Stimulated activated CD4-positive, alpha-beta T cell treated with anti-CD3 and anti-CD28 coated beads, Interleukin-4, amount 100 ng/mL, for 4 hours (primary cell): ENCODE results near the gene TMEM179.

ENCODE experiments used
- DNase-seq, 2 experiments: peaks; one replicate each; pipeline ENCODE4 v3.0.0-alpha.2; 2020

TMEM179 gene

DNA sequence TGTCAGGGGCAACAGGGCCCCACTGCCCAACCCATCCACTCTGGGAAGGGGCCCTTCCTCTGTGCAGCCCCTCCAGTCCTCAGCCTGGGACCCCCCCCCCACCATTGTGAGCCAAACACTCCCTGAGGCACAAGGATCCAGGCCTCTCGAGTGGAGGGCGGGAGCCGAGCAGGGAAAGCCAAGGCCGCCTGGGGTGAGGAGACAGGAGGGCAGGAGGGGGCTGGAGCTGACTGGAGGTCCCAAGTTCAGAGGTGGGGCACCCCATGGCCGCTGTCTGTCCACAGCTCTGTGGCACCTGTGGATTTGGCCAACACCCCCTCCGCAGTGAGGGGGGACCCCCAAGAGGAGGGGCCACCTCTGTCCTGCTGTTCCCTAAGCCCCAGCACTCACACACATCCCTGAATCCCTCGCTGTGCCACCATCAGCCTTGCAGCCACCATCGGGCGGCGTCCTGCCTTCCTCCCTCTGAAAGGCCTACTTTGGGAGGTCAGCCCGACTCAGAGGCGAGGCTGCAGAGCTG is 50.4 kb downstream of the TMEM179 start:
- no peak for DNase-seq

DNA sequence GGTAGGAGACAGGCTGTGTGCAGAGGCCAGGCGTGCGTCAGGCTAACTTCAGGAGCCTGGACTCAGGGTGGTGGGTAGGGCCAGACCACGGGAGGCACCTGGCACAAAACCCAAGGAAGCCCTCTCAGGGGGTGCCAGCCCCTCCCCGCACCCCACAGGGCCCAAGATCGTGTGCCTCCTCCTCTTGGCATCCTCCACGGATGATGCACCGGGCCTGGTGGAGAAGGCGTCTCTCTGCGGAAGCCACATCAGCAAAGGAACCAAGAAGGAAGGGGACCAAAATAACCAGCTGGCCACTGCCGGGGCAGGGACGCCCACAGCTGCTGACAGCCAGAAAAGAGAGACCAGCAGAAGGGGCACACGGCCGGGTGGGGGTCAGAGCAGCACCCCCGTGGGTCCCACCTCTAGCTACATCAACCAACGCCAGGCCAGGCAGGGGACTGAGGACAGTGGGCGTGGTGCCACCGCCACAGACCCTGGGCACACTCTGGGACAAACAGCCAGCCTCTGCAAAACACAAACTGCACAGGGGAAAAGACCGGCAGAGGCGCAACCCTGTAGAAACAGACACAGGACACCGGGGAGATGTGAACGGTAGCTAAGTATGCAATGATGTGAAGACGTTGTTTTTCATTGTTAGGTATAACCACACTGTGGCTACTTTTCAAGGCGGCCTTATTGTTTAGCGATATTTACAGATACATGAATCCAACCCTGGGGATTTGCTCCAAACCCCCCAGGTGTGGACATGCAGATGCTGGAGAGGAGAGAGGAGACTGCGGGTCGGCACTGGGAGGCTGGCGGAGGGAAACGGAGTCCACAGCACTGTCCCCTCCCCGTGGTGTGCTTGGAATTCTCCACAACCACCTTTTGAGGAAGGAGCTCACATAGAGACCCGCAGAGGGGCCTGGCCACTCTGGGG is 51.1 kb downstream of the TMEM179 start:
- DNase-seq, result no peak

DNA sequence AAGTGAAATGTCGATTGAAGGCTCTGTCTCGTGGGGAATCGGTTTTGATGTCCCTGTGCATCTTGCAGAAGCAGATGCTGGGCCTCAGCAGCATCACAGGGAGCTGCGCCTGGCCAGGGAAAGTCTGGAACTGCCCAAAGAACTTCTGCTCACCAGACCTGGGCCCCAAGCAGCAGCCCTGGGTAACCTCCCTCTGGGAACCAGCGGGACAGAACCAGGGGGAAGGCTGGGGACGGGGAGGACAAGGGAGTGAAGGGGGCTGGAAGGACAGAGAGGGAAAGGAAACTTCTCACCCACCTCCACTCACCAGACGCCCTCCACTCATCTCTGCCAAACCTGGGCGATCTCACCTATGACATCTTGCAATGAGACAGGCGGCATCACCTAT is 51.8 kb downstream of the TMEM179 start:
- DNase-seq, result no peak

DNA sequence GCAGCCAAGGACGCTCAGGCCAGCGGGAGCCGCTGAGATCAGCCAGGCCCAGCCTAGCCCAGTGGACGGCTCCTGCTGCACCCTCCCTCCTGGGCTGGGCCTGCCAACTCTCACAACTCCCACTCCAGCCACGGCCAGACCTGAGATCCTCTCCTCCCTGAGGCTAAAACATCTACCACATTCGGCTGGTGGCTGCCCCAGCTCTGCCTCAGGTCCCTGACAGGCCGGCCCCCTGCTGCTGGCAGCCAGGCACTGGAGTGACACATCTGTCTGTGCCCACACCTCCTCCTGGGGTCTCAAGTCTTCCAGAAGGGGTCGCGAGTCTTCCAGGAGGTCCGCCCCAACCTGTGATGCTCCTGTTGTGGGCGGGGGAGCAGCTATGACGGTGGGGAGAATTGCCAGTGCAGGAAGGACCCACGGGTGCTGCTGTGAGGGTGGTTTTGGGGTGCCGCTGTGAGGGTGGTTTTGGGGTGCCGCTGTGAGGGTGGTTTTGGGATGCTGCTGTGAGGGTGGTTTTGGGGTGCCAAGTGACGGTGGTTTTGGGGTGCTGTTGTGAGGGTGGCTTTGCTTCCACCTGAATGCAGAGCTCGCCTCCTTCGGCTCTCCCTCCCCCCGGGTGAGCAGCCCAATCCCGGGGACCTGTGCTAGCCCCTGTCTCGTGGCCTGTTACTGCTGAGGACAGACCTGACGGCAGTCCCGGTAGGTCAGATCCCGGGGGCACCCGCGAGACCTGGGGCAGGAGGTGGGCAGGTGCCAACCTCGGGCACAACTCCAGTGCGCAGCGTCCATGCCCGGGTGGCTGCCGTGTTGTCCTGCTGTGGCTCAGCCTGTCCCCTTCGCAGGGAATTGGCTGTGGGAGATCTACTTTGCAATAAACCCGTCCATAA is 52.5 kb downstream of the TMEM179 start:
- DNase-seq, result peak in 1 of 2 experiments; percentile 0

DNA sequence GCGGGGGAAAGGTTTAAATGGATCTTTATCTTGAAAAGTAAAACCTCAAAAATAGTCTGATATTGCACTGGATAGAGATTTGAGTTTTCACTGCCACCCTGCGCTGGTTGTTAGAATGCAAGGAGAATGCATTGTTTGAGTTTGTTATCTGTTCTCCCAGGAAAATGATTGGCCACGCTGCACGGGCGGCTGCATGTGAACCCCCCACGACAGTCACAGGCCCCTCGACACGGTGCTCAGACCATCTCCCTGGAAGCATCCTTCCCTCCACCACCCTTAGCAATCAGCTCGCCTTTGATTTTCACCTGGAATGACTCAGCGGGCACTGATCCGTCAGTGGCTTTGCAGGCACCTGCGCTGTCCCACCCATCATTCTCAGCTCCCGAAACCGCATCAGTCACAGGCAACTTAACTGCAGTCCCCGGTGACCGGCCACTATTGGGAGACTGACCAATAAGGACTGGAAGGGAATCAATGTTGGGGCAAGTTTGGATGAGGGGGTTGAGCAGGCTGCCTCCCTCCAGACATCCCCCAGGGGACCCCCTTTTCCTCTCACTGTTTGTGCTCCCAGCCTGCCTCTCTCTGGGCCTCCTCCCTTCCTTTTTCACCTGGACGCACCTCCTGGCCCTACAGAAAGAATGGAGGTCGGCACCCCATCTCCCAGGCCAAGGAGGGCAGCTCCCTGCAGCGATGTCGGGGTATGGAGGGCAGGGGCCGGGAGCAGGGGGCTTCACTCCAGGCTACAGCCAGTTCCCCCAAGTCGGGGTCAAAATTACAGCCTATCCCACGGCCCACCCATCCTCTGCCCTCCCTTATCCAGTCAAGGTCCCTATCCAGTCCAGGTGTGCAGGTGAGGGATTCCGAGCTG is 53.5 kb downstream of the TMEM179 start:
- peak in 1 of 2 experiments; percentile 0 for DNase-seq

DNA sequence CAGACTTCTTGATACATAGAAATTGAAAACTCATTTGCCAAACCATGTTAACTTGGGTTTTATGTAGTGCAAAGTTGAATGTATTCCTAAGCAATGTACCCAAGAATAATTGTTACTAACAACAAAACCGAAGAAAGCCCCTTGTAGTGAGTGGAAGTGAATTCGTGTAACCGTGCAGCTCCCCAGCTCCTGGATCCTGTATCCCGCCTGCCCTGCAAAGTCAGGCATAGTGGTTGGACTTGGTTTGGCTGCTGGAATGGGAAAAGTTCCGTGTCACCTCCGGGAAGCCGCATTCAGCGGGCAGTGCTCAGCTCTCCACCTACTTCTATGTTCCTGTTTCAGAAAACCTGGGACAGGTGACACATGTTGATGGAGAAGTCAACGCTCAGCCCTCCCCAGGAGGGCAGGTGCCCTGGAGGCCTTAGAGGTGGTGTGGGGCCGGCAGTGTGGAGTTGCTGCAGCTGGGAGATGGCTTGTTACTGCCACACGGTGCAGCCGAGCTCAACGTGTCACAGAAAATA is 54.2 kb downstream of the TMEM179 start:
- DNase-seq, result no peak

DNA sequence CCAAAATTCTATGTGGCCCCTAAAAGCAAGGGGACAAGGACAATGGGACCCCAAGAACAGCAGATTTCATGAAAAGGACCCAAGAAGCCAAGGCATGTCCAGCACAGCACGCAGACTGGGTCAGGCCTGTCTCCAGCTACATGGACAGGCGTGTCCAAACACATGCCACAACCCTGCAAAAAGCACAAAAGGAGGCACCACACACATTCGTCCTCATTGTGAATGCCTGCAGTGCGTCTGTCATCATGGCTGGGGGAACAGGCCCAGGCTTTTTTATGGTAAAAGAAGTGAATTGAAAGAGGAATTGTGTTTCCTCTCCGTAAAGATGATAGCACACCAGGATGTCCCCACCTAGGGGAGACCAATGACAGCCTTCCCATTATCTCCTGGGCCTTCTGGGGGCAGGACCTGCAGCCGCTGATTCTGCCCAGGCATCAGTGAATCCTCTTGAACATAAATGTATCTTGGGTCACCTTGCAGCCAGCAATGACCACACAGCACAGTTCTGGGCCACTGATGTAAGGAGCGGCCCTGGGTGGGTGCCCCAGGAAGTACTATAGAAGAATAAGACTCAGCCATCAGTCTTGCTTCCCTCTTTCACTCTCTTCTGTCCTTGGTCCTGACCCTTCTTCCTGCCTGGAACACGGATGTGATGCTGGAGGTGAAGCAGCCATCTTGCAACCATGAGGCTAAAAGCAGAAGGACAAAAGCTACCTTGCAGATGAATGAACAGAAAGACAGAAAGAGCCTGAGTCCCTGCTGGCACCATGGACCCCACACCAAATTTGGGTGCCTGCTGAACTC is 54.8 kb downstream of the TMEM179 start:
- no peak for DNase-seq

DNA sequence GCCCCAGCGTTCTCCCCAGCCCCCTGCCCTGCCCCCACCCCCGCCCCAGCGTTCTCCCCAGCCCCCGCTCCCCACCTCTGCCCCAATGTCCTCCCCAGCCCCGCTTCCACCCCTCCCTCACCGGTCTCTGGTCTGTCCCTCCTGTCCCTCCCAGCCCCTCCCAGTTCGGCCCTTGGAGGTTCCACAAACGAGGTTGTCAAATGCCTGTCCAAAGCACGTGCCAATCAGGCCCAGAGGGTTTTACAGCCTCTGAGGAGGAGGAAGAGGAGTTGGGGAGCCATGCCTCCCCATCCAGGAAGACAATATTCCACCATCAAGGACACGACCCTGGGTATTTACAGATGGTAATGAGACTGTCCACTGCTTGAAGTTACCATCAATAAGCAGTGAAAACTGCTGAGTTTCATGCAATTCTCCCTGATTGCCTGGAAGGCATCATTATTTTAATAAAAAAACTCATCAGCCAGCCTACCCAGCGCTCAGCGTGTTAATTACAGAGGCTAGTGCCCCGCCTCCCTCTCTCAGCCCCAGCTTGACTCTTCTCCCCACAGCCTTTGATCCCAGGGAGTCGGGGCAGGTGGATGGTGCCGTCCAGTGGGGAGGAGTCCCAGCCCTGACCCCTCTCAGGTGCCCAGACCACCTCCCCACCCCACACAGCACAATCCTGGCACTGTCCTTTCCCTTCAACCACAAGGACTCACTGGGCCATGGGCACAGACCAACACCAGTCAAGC is 55.6 kb downstream of the TMEM179 start:
- DNase-seq, result no peak

DNA sequence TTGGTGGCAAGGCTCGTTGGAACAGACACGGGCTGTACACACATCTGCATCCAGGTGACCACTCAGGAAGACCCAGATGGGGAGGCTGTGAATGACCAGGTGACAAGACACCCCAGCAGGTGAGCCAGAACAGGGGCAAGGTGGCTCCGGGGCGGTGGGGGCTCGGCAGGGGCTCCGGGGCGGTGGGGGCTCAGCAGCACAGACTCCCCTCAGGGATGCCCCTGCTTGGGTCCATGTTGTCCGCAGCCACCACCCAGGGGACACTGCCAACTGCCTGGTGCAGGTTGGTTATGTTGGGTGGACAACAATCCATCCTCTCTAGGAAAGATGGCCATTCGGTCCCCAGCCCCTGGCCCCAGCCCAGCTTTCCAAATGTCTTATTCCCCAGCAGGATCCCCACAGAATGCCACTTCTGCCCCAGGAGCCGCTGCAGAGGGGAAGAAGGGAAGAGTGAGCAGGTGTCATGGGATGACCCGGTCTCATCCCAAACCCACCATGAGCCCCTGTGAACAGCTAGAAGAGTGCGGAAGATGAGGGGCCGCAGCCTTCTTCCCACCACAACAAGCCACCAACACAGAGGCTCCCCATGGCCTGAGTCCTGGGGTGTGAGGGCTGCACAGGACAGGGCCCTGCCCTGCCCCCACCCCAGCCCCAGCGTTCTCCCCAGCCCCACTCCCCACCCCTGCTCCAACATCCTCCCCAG is 56.4 kb downstream of the TMEM179 start:
- peak in 1 of 2 experiments; percentile 0 for DNase-seq

DNA sequence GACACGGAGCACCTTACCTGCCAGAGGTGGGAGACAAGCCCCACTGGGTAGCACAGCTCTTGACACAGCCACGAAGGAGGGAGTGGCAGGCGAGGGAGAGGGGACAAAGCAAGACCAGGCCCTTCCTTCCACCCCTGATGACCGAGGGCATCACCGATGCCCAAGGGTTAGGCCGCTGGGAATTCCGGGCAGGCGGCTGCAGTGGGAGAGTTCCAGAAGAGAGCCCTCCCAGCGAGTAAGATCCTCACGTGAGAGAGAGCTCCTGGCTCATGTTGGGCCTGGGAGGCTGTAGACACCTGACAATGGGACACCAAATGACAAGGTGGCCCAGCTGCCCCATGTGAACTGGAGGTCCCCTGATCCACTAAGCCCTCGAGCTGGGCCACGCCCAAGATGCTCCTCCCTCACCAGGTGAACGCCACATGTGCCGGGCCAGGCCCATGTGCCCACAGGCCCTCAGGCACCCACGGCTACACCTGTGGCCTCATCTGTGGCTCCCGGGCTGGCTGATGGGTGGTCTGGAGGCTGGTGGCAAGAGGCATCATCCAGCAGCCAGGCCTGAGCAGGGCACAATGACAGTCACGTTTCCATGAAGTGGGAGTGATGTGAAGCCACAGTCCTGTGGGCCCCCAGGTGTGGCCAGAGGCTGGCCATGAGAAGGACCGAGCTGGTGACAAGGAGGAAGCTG is 57.1 kb downstream of the TMEM179 start:
- DNase-seq, result peak in 1 of 2 experiments; percentile 0

DNA sequence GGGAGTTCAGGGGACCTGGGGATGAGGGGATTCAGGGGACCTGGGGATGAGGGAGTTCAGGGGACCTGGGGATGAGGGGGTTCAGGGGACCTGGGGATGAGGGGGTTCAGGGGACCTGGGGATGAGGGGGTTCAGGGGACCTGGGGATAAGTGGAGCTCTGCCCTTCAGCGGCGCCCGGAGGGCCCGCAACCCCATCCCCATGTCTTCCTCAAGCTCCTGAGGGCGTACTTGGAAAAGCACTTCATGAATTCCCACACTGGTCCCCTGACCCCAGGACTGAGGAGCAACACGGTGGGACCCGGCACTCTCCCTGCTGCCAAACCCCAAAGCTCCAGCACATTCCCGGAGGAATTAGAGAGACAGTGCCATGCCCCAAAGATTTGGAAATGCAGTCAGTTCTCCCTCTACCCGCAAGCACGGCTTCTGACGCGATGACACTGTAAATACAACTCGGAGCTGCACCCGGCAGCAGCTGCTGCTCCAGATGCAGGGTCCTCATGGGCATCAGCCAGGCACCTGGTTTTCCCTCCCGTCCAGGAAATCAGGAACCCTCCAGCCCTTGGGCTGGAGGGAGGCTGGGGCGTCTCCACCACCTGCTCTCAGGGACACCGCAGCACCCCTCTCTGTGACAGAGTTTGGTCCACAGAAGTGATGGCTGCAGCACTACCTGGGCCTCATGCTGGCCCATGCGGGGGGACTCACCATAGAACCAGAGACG is 57.8 kb downstream of the TMEM179 start:
- DNase-seq, result no peak

DNA sequence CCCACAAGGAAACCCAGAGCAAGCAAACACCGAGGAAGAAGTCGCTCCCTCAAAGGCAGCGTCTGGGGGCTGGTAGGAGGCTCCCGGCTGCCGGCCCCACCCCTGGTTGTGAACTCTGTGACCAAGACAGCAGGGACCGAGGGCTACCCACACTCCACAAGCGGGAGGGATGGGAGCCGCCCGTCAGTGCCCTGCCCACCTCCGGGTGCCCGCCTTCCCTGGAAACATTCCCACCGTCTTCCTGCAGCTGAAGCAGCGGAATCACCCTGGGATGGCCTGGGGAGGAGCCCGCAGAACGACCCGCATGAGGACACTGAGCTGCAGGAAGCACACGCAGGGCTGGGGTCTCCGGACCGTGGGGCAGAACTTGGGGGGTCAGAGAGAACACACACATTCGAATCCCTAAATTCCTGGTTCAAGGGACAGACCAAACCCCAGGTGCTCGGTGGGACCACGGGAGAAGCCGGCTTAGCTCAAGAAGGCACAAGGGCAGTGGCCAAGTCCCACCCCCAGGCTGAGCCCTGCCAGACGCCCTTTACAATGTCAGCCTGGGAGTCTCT is 58.5 kb downstream of the TMEM179 start:
- peak in 1 of 2 experiments; percentile 0 for DNase-seq

DNA sequence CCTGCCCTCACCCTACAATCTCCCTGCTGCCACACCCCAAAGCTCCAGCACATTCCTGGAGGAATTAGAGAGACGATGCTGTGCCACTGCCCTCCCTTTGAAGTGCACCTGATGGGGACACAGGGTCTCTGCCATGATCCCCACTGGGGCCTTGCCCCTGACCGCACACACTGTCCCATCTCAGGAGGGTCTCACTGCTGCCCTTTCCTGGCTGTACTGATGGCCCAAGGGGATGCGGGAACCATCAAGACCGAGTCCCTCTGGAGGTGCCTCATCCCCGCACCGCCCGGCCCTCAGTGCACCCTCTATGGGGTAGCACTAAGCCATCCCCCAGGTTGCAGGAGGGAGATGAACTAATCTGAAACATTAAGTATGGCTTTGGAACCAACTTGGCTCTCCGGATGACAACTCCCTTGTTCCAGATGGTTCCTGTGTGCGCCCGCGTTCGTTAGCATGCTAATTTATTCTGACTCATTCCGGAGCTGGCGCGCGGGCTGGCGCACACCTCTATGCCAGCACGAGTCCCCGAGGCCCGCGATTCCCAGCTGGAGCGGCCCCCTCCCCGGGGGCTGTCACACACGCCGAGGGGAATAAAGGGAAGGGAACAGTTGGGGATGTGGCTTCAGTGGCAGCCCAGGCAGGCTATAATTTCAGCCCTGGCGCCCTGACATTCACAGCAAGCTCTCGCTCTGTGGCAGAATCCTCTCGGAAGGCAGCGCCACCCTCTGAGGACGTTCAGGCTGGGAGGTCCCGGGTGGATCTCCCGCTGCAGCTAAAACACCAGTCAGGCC is 59.2 kb downstream of the TMEM179 start:
- no peak for DNase-seq

DNA sequence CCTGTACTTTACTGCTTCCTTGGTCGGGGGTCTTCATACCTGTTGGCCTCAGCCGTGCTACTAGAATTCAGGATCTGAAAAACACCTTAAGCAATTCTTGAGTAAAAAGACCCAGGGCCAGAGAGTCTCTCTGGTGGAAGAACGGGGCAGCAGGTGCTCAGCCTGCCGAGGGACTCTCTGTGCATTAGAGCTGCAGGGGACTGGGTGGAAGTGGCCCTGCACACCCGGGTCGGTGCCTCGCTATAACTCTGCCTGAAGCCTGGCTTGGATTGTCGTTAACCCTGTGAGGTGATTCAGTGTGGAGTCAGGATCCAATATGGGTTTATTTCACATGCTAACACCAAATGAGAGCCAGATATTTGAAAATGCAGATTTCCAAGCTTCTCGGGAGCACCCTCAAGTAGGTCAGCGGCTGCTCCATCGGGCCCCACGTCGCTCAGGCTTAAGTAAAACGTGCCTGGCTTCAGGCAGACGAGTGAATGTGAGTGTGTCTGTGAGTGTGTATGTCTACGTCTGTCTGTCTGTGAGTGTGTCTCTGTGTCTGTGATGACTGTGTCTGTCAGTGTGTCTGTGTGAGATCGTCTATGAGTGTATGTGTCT is 60.1 kb downstream of the TMEM179 start:
- DNase-seq, result no peak

DNA sequence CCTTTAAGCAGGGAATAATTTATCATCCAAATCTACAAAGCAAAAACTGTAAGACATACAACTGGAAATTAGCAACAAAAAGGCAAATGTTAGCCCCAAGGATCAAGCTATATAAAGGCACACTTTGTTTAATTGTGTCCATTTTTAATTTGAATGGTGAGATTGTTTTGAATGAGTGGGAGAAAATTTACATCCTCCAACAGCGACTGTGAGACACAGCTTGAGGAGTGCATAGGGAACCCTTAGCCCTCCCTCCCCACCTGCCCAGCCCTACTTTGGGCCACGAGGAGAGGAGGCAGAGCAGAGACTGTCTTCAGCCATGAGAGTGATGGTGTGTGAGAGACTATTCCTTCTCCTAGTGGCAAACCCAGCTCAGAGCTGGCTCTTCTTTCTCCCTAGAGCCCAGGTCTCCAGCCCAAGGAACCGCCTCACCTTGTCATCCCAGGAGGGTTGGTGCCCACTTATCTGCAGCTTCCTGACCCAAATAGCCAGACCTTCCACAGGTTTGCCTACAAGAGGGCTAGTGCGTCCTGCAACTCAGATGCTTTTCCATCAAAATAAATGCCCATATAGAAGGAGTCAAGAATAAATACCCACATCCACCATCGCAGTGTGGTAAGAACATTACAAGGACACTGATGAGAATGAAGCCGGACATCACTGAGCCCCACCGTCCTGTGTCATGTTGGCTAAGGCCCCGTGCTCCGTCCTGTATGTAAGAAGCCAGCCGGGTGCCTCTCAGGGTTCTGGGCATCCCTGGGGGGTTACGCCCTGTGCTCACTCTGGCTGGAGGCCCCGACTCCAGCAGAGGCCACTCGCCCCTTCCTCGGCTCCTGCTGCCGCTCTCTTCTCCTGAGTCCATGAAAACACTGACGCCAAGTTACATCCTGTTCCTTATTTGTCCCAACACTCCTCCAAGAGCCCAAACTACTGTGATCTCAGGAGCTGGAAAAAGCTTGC is 61.4 kb downstream of the TMEM179 start:
- DNase-seq, result no peak
